BJ (cell line): ENCODE results near the gene BHMT. TPM values are rescaled to one million over a fixed set of nuclear protein-coding genes. Genes with fewer than 3 reads are reported as not detected.

Source experiments
- CTCF ChIA-PET: fragments of 350-600 bp; formaldehyde crosslinking; extraction: SDS; loops from one replicate; lab custom pipeline; 2021; ENCODE audit warnings: antibody characterized with exemption, inconsistent platforms; lab: Yijun Ruan, JAX
- POLR2A ChIA-PET: fragments of 300-600 bp; sonication (Branson Sonifier 250); formaldehyde crosslinking; extraction: SDS; loops from one replicate; lab custom pipeline; 2021; ENCODE audit warnings: antibody characterized with exemption; lab: Charles Lee
- DNase-seq: peaks from one replicate; pipeline ENCODE4 v3.0.0-alpha.2; 2011; ENCODE audit warnings: low read depth
- H3K27me3 ChIP-seq: 2 replicates; pipeline ENCODE4 v1.6.0; 2011; ENCODE audit warnings: low read length; ENCODE audit not compliant: control insufficient read depth, insufficient read depth
- H3K36me3 ChIP-seq: 2 replicates; pipeline ENCODE4 v1.5.1; 2011; ENCODE audit warnings: low read length; ENCODE audit not compliant: control insufficient read depth, insufficient read depth
- H3K4me3 ChIP-seq: 2 replicates; pipeline ENCODE4 v1.5.1; 2011; ENCODE audit warnings: low read depth, mild to moderate bottlenecking, control low read depth, low read length
- CTCF ChIP-seq: IDR thresholded peaks from 2 replicates; pipeline ENCODE4 v1.5.1; 2011; ENCODE audit warnings: low read depth, mild to moderate bottlenecking, control low read depth, inconsistent platforms, low read length, moderate library complexity; ENCODE audit not compliant: insufficient read depth
- polyA plus RNA-seq: library from polyadenylated mRNA; depleted of rRNA; stranded (reverse); fragments of >200 nt; gene quantifications from 2 replicates; pipeline ENCODE4 v1.2.3, GENCODE V29; 2011

Gene BHMT
- polyA plus RNA-seq, 1 experiment = not detected

- CTCF ChIA-PET = interaction anchor here (12.3 kb wide), 1 partner anchor 100 kb away, joined by 439 read pairs; no protein-coding TSS in a partner anchor
These were observed 13.0 kb downstream of the BHMT start for GRCh38 chr5:79124607-79125006.

GRCh38 chr5:79130781-79131180 lies 19.2 kb downstream of the BHMT start:
- ChIA-PET CTCF (interaction anchor here (1.0 to 12.3 kb wide), 2 partner anchors 106 to 333 kb away, joined by 3 to 439 read pairs; no protein-coding TSS in a partner anchor), POLR2A (no interaction called here)
- DNase-seq = no peak

More at GRCh38 chr5:79124607-79125006, 13.0 kb downstream of the BHMT start:
- Histone ChIP-seq H3K36me3 (no peaks in the 10 kb centered on the region), H3K27me3 (no peaks in the 10 kb centered on the region), H3K4me3 (no peak overlapping the region)
- no peak for DNase-seq
- POLR2A ChIA-PET = no interaction called here
- TF ChIP-seq CTCF = no peak

GRCh38 chr5:79133121-79133656 lies 21.6 kb downstream of the BHMT start:
- ChIA-PET CTCF (interaction anchor here (0.6 to 12.3 kb wide), 49 partner anchors 11 to 723 kb away, joined by 3 to 439 read pairs (median 4); partner anchors contain the start of genes ARSB and HOMER1), POLR2A (interaction anchor here (0.6 to 0.7 kb wide), 2 partner anchors 148 to 1028 kb away, joined by 4 to 14 read pairs; no protein-coding TSS in a partner anchor)
- Histone ChIP-seq H3K4me3 (peak overlapping the region; percentile 34), H3K27me3 (no peaks in the 10 kb centered on the region), H3K36me3 (no peaks in the 10 kb centered on the region)
- DNase-seq = no peak
- no peak for TF ChIP-seq CTCF

More at GRCh38 chr5:79130781-79131180, 19.2 kb downstream of the BHMT start:
- Histone ChIP-seq H3K4me3 (no peak overlapping the region), H3K27me3 (no peaks in the 10 kb centered on the region), H3K36me3 (no peaks in the 10 kb centered on the region)
- no peak for TF ChIP-seq CTCF

GRCh38 chr5:79133657-79134451 lies 22.2 kb downstream of the BHMT start:
- ChIA-PET POLR2A (interaction anchor here (0.5 kb wide), 1 partner anchor 1175 kb away, joined by 5 read pairs; no protein-coding TSS in a partner anchor), CTCF (interaction anchor here (0.6 to 12.3 kb wide), 43 partner anchors 10 to 602 kb away, joined by 3 to 439 read pairs (median 4); partner anchors contain the start of genes ARSB and JMY)

More at GRCh38 chr5:79133657-79134451, 22.2 kb downstream of the BHMT start:
- peak; percentile 85 for TF ChIP-seq CTCF
- peak overlapping the region; percentile 34 for H3K4me3 ChIP-seq
- peak; percentile 66 for DNase-seq
- no peaks in the 10 kb centered on the region for H3K36me3 ChIP-seq
- H3K27me3 ChIP-seq = no peaks in the 10 kb centered on the region
